Measurements from ENCODE around the gene PWWP2B.

The PWWP2B gene

DNA sequence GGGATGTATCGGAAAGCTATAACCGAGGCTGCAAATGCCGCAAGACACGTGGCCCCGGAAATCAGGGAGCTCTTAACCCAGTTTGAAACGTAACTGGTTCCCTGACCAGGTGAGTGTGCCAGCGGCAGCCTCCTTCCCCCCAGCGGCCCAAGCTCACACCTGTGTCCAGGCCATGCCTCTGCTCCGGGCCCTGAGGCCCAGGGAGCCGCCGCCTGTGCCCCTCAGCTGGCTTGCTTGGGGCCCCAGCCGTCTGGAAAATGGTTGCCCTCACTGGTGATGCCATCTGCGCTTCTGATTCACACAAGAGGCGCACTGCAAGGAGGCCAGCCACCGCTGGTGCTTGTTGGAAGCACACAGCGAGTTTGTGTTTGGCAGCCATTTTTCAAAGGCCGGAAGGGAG is 9.2 kb downstream of the PWWP2B start:
- DNase-seq (ENCODE audit: low read depth in 2 of 3, low spot score in 1 of 3), result no peak

DNA sequence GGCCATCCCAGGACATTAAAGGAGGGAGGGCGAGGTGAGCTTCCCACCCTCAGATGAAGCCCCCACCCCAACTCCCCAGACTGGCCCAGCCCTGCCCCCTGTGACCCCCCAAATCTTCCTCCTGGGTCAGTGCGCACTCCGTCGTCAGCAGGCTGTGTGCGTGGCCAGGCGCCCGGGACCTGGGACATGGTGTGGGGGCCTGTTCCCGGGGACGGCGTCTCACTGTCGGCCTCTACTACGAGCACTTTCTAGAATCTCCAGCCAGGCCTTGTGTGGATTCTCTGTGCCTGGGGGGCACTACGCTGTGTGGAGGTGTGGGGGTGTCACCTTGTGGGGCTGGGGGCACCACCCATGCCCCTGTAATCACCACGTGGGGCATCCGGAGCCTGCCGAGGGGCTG is 9.8 kb downstream of the PWWP2B start:
- DNase-seq (ENCODE audit: low read depth in 2 of 3, low spot score in 1 of 3), result no peak

DNA sequence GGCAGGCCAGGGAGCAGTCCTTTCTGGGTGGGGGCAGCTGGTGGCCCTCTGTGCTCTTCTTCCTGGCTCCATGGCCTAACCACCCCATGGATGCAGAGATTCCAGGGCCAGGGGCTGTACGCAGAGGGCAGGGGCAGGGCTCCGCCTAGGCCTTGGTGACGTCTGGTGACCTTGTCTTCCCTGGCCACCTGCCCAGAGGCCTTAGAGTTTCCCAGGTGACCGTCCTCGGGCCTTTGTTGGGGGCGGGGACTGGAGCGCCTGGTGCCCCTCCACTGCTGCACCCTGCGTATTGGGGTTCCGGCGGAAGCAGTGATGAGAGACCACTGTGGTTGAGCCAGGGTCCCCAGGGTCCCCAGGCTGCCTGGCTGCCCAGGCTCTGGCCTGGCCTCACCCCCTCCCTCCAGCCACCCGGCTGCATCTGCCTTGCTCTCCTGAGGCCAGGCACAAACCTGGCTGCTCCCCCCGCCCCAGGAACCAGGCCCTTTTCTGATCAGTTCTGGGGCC is 10.3 kb downstream of the PWWP2B start:
- no peak for DNase-seq (ENCODE audit: low read depth in 2 of 3, low spot score in 1 of 3)

DNA sequence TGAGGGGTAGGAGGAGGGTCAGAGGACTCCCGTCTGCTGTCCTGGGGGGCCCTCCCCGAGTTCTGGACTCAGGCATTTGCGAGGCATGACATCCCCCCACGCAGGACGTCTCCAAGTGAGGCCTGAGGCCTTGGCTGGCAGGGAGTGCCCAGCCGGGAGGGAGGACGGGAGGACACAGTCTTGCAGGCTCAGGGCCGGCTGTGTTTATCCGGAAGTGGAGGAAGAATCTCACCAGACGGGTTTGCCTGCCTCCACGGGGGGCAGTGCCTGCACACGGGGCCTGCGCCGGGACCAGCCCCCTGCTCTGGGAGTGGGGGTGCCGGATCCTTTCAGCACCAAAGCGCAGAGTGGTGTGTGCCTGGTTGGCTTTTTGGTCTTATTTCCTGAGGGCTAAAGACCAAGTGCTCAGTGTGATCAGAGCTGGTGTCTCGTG is 10.9 kb downstream of the PWWP2B start:
- DNase-seq (ENCODE audit: low read depth in 2 of 3, low spot score in 1 of 3), result no peak

DNA sequence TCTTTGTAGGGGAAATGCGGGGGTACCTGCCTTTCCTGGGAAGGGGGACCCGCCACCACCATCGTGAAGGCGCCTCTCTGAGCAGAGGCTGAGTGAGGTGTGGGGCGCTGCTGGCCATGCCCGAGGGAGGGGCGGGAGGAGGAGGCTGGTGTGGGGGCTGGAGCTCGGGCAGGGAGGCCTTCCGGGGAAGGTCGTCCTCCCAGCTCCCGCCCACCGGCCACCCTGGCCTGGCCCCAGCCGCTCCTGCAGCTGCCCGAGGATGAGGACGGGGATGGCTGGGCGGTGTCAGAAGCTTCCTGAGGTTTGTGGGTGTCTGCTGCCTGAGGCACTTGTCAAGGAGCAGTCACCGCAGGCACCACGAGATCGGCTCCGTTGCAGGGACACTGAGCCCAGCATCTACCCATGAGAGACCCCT is 11.4 kb downstream of the PWWP2B start:
- DNase-seq (ENCODE audit: low read depth in 2 of 3, low spot score in 1 of 3), result no peak

DNA sequence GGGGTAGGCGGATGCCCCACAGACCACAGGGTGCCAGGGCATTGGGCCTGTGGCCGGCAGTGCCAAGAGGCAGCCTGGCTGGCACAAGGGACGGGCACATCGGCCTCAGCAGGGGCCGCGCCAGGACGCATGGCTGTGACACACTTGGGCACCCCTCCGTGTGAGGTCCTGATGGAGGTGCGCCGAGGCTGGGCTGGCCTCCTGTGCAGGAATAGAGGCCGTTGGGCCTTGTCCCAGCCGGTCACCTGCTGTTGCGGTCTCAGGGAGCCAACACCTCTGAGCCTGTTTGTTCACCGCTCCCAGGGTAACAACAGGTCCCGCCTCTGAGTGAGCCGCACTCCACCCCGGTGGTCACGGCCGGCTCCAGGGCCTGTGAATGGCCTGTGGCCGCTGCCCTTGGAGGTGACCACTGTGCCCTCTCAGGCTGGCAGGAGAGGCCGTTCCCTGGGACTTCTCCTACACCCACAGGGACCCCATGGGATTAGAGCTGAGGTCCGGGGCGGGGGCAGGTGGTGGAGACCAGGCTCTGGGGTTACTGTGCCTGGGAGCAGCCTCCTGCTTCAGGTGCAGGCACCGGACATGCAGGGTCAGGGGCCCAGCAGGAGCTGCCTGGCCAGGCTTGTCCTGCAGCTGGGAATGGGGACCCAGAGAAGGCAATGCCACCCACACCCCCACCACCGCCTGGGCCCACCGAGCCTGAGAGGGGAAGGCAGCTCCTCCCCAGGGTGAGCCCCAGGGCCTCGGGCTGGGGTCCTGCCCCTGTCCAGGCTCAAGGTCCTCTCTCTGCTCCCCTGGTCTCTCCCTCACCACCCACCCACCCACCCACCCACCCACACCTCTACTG is 12.0 kb downstream of the PWWP2B start:
- DNase-seq (ENCODE audit: low read depth in 2 of 3, low spot score in 1 of 3), result no peak

DNA sequence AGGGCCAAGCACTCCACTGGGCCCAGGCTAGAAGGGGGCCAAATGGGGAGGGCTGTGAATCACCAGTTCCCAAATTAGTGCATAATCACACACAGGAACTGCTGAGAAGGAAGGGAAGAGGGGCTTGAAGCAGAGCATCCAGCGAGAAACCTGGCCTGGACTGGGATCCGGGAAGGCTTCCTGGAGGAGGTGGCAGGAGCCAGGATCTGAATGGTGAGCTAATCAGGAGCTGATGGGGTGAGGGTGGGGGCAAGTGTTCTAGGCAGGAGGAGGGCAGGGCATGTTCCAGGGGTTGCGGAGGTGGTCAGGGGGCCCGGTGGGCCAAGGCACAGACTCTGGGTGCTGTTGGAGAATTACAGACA is 12.6 kb downstream of the PWWP2B start:
- no peak for DNase-seq (ENCODE audit: low read depth in 2 of 3, low spot score in 1 of 3)

DNA sequence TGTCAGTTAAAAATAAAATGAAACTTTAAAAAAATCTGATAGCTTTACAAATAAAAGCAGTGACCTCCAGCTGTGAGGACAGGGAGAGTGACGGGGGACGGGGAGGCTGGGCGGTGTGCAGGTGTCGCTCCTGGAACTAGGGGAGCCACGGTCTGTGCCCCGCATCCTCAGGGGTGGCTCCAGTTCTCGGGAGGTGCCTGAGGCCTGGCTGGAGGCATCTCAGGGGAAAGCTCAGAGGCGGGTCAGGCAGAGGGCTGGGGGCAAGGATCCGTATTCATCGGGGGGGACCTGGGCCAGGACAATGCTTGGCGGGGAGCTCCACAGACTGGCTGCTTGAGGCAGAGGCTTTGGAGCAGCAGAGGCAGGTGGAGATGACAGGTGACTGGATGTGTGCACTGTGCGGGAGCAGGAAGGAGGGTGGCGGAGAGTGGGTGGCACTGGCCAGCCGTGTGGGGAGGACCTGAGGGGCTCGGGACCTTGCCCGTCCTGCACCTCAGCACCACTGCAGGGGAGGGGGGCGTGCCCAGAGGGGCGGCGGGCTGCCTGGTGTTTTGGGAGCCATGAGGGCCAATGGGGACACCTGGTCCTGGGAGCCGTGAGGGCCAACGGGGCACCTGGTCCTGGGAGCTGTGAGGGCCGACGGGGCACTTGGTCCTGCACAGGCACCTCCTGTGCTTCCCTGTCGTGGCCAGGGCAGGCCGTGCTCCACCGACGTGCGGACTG is 13.2 kb downstream of the PWWP2B start:
- DNase-seq (ENCODE audit: low read depth in 2 of 3, low spot score in 1 of 3), result no peak

DNA sequence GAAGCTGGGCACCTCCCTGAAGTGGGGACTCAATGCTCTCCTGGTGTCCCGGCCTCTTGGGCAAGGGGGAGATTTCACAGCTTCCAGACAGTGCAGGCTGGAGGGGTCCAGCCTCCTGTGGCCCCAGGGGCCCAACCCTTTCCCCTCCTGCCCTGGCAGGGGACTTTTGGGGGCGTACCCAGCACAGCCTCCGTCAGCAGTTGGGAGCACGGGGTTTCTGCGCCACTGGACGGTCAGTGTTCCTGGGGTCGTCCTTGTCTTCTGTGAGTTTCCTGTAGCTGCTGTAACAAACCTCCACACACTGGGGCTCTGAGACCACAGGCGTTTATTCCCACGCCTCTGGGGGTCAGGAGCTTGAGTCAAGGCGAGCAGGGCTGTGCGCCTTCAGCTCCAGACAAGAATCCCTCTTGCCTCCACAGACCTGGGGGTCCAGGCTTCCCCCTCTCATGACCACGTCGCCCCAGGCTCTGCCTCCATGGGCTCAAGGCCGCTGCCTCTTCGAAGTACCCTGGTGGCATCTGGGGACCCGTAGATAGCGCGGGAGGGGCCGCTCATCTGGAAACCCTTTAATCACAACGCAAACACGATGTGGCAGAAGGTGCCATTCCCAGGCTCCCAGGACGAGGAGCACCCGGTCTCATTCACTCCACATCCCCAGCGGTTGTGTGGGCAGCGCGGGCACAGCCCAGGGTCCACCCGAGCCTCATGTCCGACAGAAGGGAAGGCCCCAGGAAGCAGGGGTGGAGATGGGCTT is 14.0 kb downstream of the PWWP2B start:
- no peak for DNase-seq (ENCODE audit: low read depth in 2 of 3, low spot score in 1 of 3)

DNA sequence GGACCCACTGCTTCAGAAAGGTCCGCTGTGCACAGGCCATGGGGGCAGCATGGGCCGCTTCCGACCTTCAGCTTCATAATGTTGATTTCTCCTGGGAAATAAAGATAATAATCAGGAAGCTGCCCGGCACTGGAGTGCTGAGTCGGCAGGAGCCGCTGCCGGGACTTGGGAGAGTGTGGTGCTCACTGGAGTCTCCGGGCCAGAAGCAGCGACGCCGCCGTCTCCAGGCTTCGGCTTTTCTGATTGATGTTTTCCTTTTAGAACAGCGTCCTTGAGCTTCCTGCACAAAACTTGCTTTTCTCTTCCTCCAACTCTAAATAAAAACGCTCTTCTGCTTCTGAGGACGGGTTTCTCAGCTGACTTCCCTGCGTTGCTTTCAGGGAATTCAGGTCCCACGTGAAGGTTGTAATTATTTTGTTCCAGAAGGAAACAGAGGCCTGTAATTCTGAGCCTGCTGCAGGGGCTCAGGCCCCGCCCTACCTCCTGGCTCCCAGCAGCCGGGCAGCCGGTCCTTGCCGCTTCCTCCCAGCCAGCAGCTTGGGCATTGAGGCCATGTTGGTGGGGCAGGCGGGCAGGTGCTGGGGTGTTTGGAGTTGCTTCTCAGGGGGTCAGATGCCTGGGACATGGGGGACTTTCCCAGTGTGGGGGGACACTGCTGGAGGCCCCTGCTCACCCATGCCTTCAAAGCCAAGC is 14.7 kb downstream of the PWWP2B start:
- no peak for DNase-seq (ENCODE audit: low read depth in 2 of 3, low spot score in 1 of 3)

DNA sequence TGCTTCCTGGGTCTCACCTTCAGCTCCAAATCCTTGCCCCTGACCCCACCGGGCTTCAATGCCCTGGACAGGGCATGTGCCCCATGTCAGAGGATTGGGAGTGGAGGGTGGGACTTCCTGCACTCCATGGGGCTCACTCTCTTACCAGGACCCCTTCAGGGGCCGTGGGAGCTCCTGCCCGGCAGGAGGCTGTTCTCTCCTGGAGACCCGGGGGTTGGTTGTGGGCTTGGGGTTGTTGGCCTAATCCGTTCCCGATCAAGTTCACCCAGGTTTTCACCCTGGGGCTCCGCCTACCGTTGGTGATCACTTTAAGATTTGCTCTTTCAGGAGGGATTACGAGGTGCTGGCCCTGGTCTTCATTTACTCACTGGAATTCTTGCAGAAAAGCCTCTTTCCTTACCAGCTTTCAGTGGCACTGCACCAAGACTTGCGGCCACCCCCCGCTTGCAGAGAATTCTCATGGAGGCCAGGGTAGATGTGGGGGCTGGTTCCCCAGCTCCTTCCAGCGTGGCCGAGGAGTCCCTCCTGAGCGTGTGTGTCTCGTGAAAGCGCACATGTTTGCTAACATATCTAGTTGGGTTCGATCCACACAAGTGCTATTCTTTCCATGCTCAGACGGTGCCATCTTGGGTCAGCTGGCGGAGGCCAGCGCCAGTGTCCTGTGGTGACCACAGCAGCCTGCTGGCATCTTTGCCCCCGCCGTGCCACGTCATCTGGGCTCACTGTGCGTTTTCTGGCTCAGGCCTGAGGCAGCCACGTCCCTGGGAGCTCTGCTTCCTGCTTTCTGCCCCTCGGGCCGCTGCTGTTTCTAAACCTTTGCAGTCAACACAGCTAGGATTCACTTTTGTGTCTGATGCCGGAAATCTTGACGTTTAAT is 15.6 kb downstream of the PWWP2B start:
- no peak for DNase-seq (ENCODE audit: low read depth in 2 of 3, low spot score in 1 of 3)

DNA sequence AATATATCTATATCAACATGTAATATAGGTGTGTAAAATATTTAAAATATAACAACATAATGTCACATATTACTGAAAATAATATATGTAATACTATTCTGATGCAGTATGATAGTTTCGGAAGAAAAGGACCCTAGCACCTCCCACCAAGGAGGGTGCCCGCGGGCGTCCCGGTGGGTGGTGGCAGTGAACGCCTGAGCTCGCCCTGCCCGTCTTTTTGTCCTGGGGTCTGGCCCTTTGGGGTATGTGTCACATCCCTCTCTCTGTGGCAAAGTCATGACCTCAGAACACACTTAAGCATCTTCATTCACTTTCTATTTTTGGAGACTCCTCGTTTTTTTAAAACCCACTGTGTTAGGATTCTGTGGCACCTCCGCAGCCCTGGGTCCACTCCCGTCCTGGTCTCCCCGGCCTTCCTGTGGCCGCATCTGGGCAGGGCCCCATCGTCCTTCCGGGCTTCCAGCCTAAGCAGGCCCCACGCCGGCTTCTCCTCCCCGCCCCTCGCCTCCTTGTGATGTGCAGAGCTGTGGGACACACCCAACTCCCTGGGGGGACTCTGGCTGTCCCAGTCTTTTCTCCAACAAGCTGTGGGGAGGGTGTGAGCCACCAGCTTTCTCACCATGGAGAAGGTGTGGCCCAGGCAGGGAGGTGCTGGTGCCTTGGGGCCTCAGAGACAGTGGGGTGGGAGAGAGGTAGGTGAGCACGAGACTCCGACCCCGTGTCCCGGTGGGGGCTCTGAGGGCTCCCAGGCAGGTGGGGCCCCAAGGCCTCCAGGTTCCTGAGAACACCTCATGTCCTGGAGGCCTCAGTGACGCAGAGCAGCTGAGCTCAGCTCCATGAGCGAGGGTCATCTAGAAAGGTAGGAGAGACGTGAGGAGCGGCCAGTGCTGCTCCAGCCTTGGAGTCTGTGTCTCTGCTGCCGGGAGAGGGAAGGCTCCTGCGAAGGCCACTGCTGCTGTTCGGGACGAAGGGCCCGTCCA is 16.5 kb downstream of the PWWP2B start:
- no peak for DNase-seq (ENCODE audit: low read depth in 2 of 3, low spot score in 1 of 3)

DNA sequence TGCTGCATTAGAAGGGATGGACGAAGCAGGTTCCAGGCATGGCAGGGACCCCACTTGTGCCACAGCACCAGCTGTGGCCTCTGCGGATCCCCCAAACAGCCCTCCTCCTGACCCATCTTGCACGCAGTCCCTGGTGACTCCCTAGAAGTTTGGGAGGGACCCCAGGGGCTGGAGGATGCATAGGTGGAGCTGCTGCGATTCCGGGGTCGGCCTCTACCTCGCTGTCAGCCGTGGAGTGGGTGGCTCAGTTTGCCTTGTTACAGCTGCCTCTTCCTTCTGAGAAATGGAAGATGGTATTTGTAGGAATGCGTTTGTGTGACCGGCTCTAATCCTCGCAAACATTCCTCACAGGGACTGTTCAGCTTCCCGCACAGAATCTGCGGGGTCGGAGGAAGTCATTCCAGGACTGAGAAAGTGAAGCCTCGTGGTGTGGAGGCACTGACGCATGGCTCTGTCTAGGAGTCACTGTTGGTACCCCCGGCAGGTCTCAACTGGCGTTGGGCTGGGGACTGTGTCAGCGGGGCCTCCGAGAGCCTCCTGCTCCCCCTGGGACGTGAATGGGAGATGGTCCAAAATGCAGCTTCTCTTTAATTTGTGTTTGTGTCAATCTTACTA is 17.5 kb downstream of the PWWP2B start:
- no peak for DNase-seq (ENCODE audit: low read depth in 2 of 3, low spot score in 1 of 3)

DNA sequence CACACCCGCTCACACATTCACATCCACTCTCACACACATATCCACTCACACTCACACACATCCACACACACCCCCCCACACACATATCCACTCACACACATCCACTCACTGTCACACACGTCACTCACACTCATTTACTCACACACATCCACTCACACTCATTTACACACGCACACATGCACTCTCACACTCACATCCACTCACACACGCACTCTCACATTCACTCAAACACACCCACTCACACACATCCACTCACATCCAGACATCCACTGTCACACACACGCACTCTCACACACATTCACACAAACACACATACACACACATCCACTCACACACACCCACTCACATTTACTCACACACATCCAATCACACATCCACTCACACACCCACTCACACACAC is 18.3 kb downstream of the PWWP2B start:
- no peak for DNase-seq (ENCODE audit: low read depth in 2 of 3, low spot score in 1 of 3)

DNA sequence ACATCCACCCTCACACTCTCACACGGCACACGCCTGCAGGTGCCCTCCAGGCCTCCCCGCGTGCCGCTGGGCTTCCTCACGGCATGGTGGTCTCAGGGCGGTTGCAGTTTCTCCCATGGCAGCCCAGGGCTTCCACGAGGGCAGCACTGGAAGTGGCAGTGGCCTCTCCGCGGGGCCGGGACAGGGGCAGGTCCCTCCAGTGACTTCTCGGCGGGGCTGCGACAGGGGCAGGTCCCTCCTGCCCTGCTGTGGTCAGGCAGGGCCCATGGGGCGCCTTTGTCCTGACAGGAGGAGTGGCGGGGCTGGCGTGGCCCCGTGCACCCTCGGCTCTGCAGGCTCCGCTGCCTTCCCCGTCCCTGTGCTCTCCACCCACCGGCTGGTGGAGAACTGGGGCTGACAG is 19.0 kb downstream of the PWWP2B start:
- no peak for DNase-seq (ENCODE audit: low read depth in 2 of 3, low spot score in 1 of 3)

DNA sequence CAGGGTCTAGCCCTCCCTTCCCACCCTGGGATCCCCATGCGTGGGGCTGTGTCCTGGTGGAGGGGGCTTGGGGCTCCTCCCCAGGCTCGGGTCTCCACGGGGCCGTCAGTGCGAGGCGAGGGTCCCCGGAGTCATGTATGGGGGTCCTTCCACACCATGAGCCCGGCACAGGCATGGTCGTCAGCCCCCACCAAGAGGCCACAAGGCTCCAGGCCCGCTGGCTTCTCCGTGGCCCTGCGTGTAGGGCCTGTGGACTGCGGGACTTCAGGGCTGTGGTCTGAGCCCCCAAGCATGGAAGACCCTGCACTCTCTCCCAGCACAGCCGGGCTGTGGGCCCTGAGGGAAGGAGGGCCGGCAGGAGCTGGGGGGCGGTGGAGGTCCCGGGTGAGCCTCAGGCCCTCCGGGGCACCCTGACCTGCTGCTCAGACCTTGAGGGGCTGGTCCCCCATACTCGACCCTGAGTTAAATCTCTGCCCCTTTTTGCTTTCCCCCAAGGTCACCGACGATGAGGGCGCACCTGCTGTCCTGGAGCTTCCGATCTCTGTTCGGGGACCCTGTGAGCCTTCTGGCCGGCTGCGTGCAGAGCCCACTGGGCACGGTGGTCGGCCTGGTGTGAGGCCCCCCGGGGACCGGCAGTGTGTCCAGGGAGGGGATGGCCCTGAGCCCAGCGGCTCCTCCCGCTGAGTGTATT is 19.7 kb downstream of the PWWP2B start:
- no peak for DNase-seq (ENCODE audit: low read depth in 2 of 3, low spot score in 1 of 3)

DNA sequence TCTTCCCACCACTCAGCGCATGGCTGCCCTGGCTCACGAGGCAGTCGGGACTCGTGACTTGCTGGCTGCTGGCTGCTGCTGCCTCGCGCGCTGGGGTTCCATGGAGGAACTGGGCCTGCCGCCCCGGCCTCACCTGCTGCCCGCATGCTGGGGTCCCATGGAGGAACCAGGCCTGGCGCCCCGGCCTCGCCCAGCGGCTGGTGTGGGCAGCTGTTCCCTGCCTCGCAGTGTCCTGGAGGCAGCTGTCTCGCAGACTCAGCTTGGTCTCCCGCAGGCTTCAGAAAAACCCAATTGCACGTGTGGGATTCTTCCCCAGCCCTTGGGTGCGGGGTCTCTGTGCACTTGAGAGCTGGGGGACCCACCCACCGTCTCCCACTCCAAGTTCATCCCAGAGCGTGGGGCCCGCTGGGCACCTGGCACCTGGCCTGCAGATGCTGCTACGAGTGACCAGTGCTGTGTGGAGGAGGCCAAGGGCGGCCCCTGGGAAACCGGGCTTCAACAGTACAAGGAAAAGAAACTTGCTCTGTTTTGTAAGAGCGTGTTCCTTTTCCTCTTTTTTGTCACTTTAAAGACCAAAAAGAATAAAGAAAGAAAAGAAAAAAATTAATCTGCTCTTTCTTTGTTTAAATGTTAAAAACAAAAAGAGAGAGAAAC is 20.4 kb downstream of the PWWP2B start:
- DNase-seq (ENCODE audit: low read depth in 2 of 3, low spot score in 1 of 3), result no peak

Measured in stimulated activated CD4-positive, alpha-beta T cell treated with anti-CD3 and anti-CD28 coated beads, Interleukin-12 subunit alpha, Interleukin-12 subunit beta, amount 100 ng/mL, for 48 hours (primary cell).